K562 (cell line): ENCODE measurements around the gene MTMR10. TPM values are rescaled to one million over a fixed set of nuclear protein-coding genes. Genes with fewer than 3 reads are reported as not detected.

Experiments
- ATAC-seq: fragments of 200-7000 bp; cut with Tn5 transposase; 3 replicates; pipeline ENCODE4 v1.9.1; 2020; ENCODE audit warnings: moderate library complexity
- BruUV-seq: library from RNA; stranded (reverse); fragments of 400-500 nt; replicated peaks from 2 replicates; lab custom pipeline; 2021; lab: Mats Ljungman, UMichigan
- CTCF ChIA-PET: fragments of 300-600 bp; formaldehyde crosslinking; extraction: SDS; loops from one replicate; lab custom pipeline; 2021; ENCODE audit warnings: low intra/inter-chr PET ratio; lab: Yijun Ruan, JAX
- POLR2A ChIA-PET: fragments of 300-600, 350-650 bp; sonication (Branson Sonifier 250); formaldehyde crosslinking; extraction: SDS; loops from one replicate; lab custom pipeline; 2021; ENCODE audit warnings: antibody characterized with exemption, inconsistent platforms; lab: Yijun Ruan, JAX
- DNase-seq, 4 experiments: peaks; one replicate each; pipeline versions ENCODE4 v3.0.0 to v3.0.0-alpha.2; 2011 to 2018; ENCODE audit warnings: low spot score in 3 of 4, mixed read lengths in 3 of 4; ENCODE audit errors: extremely low read depth in 1 of 4
- FAIRE-seq: peaks from 2 replicates; lab custom pipeline; 2011; peaks lifted over from hg19 to GRCh38; lab: Jason Lieb, UNC
- H2AFZ ChIP-seq: 2 replicates; pipeline ENCODE4 v1.6.0; 2011; ENCODE audit warnings: low read depth, low read length, control low read depth, inconsistent platforms
- H3K27ac ChIP-seq: fragments of 200-600 bp; 3 replicates; pipeline ENCODE4 v1.8.0; 2011; ENCODE audit warnings: low read depth, mild to moderate bottlenecking, control low read depth, inconsistent platforms, low read length, moderate library complexity, mixed read lengths; ENCODE audit errors: extremely low read depth
- H3K27me3 ChIP-seq, 2 experiments: fragments of 300-600 bp in 1 of 2; 2 replicates in 1 of 2; 3 replicates in 1 of 2; pipeline versions ENCODE4 v1.6.0 to v1.8.0; 2011; ENCODE audit warnings: inconsistent platforms in 2 of 2, low read length in 2 of 2, mild to moderate bottlenecking in 1 of 2, mixed read lengths in 1 of 2, moderate library complexity in 1 of 2; ENCODE audit not compliant: control insufficient read depth in 2 of 2, insufficient read depth in 2 of 2
- H3K36me3 ChIP-seq: fragments of 300-600 bp; 3 replicates; pipeline ENCODE4 v1.8.0; 2011; ENCODE audit warnings: mild to moderate bottlenecking, low read length, inconsistent platforms; ENCODE audit not compliant: control insufficient read depth, insufficient read depth
- H3K4me1 ChIP-seq, 2 experiments: fragments of 200-600 bp in 1 of 2; replicated peaks in 1 of 2; 2 replicates in 1 of 2; 3 replicates in 1 of 2; pipeline versions ENCODE4 v1.5.1 to v1.8.0; 2011; ENCODE audit warnings: inconsistent platforms in 2 of 2, low read length in 2 of 2, mild to moderate bottlenecking in 1 of 2, mixed read lengths in 1 of 2, moderate library complexity in 1 of 2; ENCODE audit not compliant: control insufficient read depth in 2 of 2, insufficient read depth in 2 of 2
- H3K4me2 ChIP-seq: 2 replicates; pipeline ENCODE4 v1.6.1; 2011; ENCODE audit warnings: low read length, control low read depth, inconsistent platforms, mixed read lengths; ENCODE audit not compliant: insufficient read depth
- H3K4me3 ChIP-seq: fragments of 200-600 bp; sonication (generic), shearing (Covaris generic); 2 replicates; pipeline ENCODE4 v1.5.1; 2016; ENCODE audit warnings: control low read depth, inconsistent platforms
- H3K79me2 ChIP-seq: fragments of 200-600 bp; 3 replicates; pipeline ENCODE4 v1.8.0; 2011; ENCODE audit warnings: low read length, inconsistent platforms; ENCODE audit not compliant: control insufficient read depth, insufficient read depth
- H3K9ac ChIP-seq, 2 experiments: 2 replicates each; pipeline versions ENCODE4 v1.6.0 to v1.6.1; 2011; ENCODE audit warnings: low read depth in 2 of 2, low read length in 2 of 2, control low read depth in 1 of 2, inconsistent platforms in 1 of 2, mild to moderate bottlenecking in 1 of 2, mixed read lengths in 1 of 2; ENCODE audit not compliant: insufficient read depth in 1 of 2
- H3K9me1 ChIP-seq: one replicate; pipeline ENCODE4 v1.6.0; 2011; ENCODE audit warnings: inconsistent platforms, mild to moderate bottlenecking, low read length, moderate library complexity; ENCODE audit not compliant: control insufficient read depth, insufficient read depth
- H3K9me3 ChIP-seq: replicated peaks from 2 replicates; pipeline ENCODE4 v1.5.1; 2011; ENCODE audit warnings: low read depth, low read length, inconsistent platforms; ENCODE audit not compliant: control insufficient read depth, insufficient read depth
- H4K20me1 ChIP-seq: replicated peaks from 2 replicates; pipeline ENCODE4 v1.6.1; 2011; ENCODE audit warnings: low read length, inconsistent platforms, mixed read lengths; ENCODE audit not compliant: control insufficient read depth, insufficient read depth
- AFF4 ChIP-seq: sonication (generic); formaldehyde crosslinking; IDR thresholded peaks from 2 replicates; pipeline ENCODE4 v1.8.0; 2023; ENCODE audit warnings: mild to moderate bottlenecking, missing genetic modification reagents
- FOXK1 ChIP-seq: sonication (generic); formaldehyde crosslinking; IDR thresholded peaks from 2 replicates; pipeline ENCODE4 v1.8.0; 2022; ENCODE audit warnings: missing genetic modification reagents, mild to moderate bottlenecking, borderline replicate concordance
- HNRNPH1 ChIP-seq: fragments of 200-400 bp; formaldehyde crosslinking; optimal IDR thresholded peaks from 2 replicates; pipeline ENCODE3; 2017; ENCODE audit warnings: low read depth, mild to moderate bottlenecking, low read length, moderate library complexity
- MTA1 ChIP-seq: fragments of 450-650 bp; IDR thresholded peaks from 2 replicates; pipeline ENCODE4 v1.6.1; 2017; ENCODE audit warnings: borderline replicate concordance
- PML ChIP-seq: IDR thresholded peaks from 2 replicates; pipeline ENCODE4 v1.6.1; 2012; ENCODE audit warnings: low read length, inconsistent platforms
- SMAD2 ChIP-seq: fragments of 150-350 bp; IDR thresholded peaks from 2 replicates; pipeline ENCODE4 v1.6.1; 2014; ENCODE audit warnings: low read depth, mild to moderate bottlenecking, low read length
- ZBED1 ChIP-seq: IDR thresholded peaks from 2 replicates; pipeline ENCODE4 v1.6.1; 2014
- ZBTB8A ChIP-seq: fragments of 450-650 bp; IDR thresholded peaks from 2 replicates; pipeline ENCODE4 v1.6.1; 2018; ENCODE audit warnings: mild to moderate bottlenecking, moderate library complexity; ENCODE audit not compliant: partially characterized antibody
- ZKSCAN8 ChIP-seq: fragments of 200-800 bp; sonication (Bioruptor generic); IDR thresholded peaks from 2 replicates; pipeline ENCODE4 v1.6.1; 2016; ENCODE audit warnings: missing genetic modification characterization, missing compliant biosample characterization
- ZNF778 ChIP-seq: fragments of 450-650 bp; formaldehyde crosslinking; IDR thresholded peaks from 2 replicates; pipeline ENCODE4 v1.4.0; 2020; ENCODE audit warnings: mild to moderate bottlenecking, moderate library complexity
- WGBS: fragments of 100-300 bp; shearing (Covaris generic); methylation state at CpG from one replicate; pipeline ENCODE4 v1.1.6; 2016; ENCODE audit warnings: low coverage, mixed read lengths; ENCODE audit not compliant: insufficient coverage; ENCODE audit errors: missing lambda C conversion rate; 5-methylcytosine and 5-hydroxymethylcytosine counted together
- in situ Hi-C: fragments of 300-500 bp; cut with MboI; formaldehyde crosslinking; loops from 4 replicates; pipeline ENCODE4 v1.15.0; 2018; ENCODE audit warnings: inconsistent platforms, mixed read lengths
- intact Hi-C: fragments of 100-400 bp; cut with micrococcal nuclease; formaldehyde crosslinking; loops from 2 replicates; pipeline ENCODE4 v1.14.2; 2022
- polyA plus RNA-seq, 8 experiments: library from polyadenylated mRNA; depleted of rRNA in 4 of 8; stranded (reverse) in 5 of 8; unstranded in 3 of 8; fragments of >200 nt; fragmentation: Nextera tagmentation in 2 of 8; fragmentation: Illumina TruSeq in 1 of 8; extraction: Ambion mirVana in 2 of 8; extraction: Trizol in 1 of 8; gene quantifications; 2 replicates each; pipeline versions ENCODE4 v1.2.1 to v1.2.3, GENCODE V29; 2011 to 2014; ENCODE audit warnings: inconsistent platforms in 1 of 8, missing spikeins in 1 of 8
- total RNA-seq, 7 experiments: library from RNA; depleted of rRNA in 6 of 7; stranded (reverse); fragments of >200 nt in 6 of 7; fragmentation: Illumina TruSeq in 2 of 7; extraction: Trizol in 2 of 7; gene quantifications; 2 replicates each; pipeline versions ENCODE4 v1.2.1 to v1.2.3, GENCODE V29; 2011 to 2021; ENCODE audit warnings: low replicate concordance in 1 of 7

Gene MTMR10
- total and polyA plus RNA-seq, 9 of the 15 experiments (the other 6 are each of a cell fraction or from before 2014, with no cell fraction given) = 1.6 to 6.8 (median 4.8) TPM

- POLR2A ChIA-PET = interaction anchor here (0.8 kb wide), 1 partner anchor 12 kb away, joined by 4 read pairs; no protein-coding TSS in a partner anchor
- ATAC-seq (no peak), FAIRE-seq (no peak), DNase-seq (no peak)
- H3K4me1 ChIP-seq = no peaks in the 10 kb centered on the region; a peak in 1 of 5 replicates
- no peaks in the 10 kb centered on the region for H3K36me3 ChIP-seq
- H3K9me1 ChIP-seq = no peaks in the 10 kb centered on the region
- no peak overlapping the region for H3K4me3 ChIP-seq
- no peaks in the 10 kb centered on the region for H3K9me3 ChIP-seq
- H3K27ac ChIP-seq = no peak overlapping the region
- peaks cover 18 to 38% of the 10 kb centered on the region in 2 experiments; a peak in 4 of 5 replicates for H3K27me3 ChIP-seq
- BruUV-seq = no TSS peak
- CTCF ChIA-PET = no interaction called here
- no peak overlapping the region for H2AFZ ChIP-seq
- TF ChIP-seq ZBED1 = no peak
- TF ChIP-seq ZKSCAN8 (CRISPR knock-in tag) = no peak
- no peak for TF ChIP-seq FOXK1 (CRISPR knock-in tag)
- TF ChIP-seq ZNF778 (CRISPR knock-in tag) = no peak
- TF ChIP-seq PML = no peak
- no peak for TF ChIP-seq MTA1
- no peak for TF ChIP-seq ZBTB8A
- TF ChIP-seq SMAD2 = no peak
- TF ChIP-seq HNRNPH1 = no peak
- no peak for TF ChIP-seq AFF4
- H3K9ac ChIP-seq = no peak overlapping the region
- intact Hi-C loops (no loop called here), in situ Hi-C loops (no loop called here)
- no peaks in the 10 kb centered on the region; the same call in 1 of the 2 replicates for H4K20me1 ChIP-seq
- H3K79me2 ChIP-seq = no peaks in the 10 kb centered on the region
- 3% methylated on average over 9 of the region's 9 CpGs for WGBS
- no peak overlapping the region for H3K4me2 ChIP-seq
Measured at GRCh38 chr15:31036783-31037182, 45.4 kb upstream of the MTMR10 start.
